NCI-H1092 treated with DMSO at 0.1 percent for 48 hours (cell line): ENCODE data around the gene NCOA1.
A peak's percentile ranks its signal among the peaks of the same experiment; 100 is the strongest.
"Not testable (repeated sequence)": the region's sequence is repeated elsewhere in the genome, so short reads cannot be mapped to it uniquely, and the experiment has no call there.

Source experiments
- DNase-seq: peaks from one replicate; lab custom pipeline; 2025; lab: John Stamatoyannopoulos, UW

The NCOA1 gene

GRCh38 chr2:24577481-24577880 is 86.4 kb downstream of the NCOA1 start:
- no peak for DNase-seq

- no peak for DNase-seq
These were observed 88.2 kb downstream of the NCOA1 start for GRCh38 chr2:24579053-24579803.

GRCh38 chr2:24580561-24580960 is 89.5 kb downstream of the NCOA1 start:
- DNase-seq, result no peak

- DNase-seq, result not testable (repeated sequence)
These were observed 90.9 kb downstream of the NCOA1 start for GRCh38 chr2:24581971-24582370.

- DNase-seq, result no peak
These were observed 95.9 kb downstream of the NCOA1 start for GRCh38 chr2:24586955-24587354.

- DNase-seq, result no peak
These were observed 97.2 kb downstream of the NCOA1 start for GRCh38 chr2:24588294-24588693.

- no peak for DNase-seq
These were observed 101.5 kb downstream of the NCOA1 start for GRCh38 chr2:24592441-24593100.

GRCh38 chr2:24594283-24594682 is 103.2 kb downstream of the NCOA1 start:
- no peak for DNase-seq

GRCh38 chr2:24597181-24597870 is 106.3 kb downstream of the NCOA1 start:
- DNase-seq, result no peak

- not testable (repeated sequence) for DNase-seq
These were observed 109.1 kb downstream of the NCOA1 start for GRCh38 chr2:24600140-24600539.

- DNase-seq, result no peak
These were observed 120.6 kb downstream of the NCOA1 start for GRCh38 chr2:24611631-24612030.

- DNase-seq, result peak; percentile 13
These were observed 122.2 kb downstream of the NCOA1 start for GRCh38 chr2:24613154-24613814.

GRCh38 chr2:24616616-24617015 is 125.6 kb downstream of the NCOA1 start:
- no peak for DNase-seq

GRCh38 chr2:24617424-24617823 is 126.4 kb downstream of the NCOA1 start:
- no peak for DNase-seq

GRCh38 chr2:24618144-24618543 is 127.1 kb downstream of the NCOA1 start:
- no peak for DNase-seq

GRCh38 chr2:24618680-24619079 is 127.6 kb downstream of the NCOA1 start:
- no peak for DNase-seq

GRCh38 chr2:24620936-24621335 is 129.9 kb downstream of the NCOA1 start:
- no peak for DNase-seq

- DNase-seq, result no peak
These were observed 130.9 kb downstream of the NCOA1 start for GRCh38 chr2:24621779-24622538.

GRCh38 chr2:24623535-24623934 is 132.5 kb downstream of the NCOA1 start:
- DNase-seq, result no peak

- no peak for DNase-seq
These were observed 134.7 kb downstream of the NCOA1 start for GRCh38 chr2:24625728-24626127.

- no peak for DNase-seq
These were observed 135.1 kb downstream of the NCOA1 start for GRCh38 chr2:24626131-24626530.

- no peak for DNase-seq
These were observed 137.7 kb downstream of the NCOA1 start for GRCh38 chr2:24628746-24629145.
